ENCODE results near the gene MEGF6. TPM values are rescaled to one million over a fixed set of nuclear protein-coding genes. Genes with fewer than 3 reads are reported as not detected.

The MEGF6 gene
- total and polyA plus RNA-seq, 9 of the 15 experiments (the other 6 are each of a cell fraction or from before 2014, with no cell fraction given), result 0.03 to 1.7 (median 0.24) TPM; not detected in 3

DNA sequence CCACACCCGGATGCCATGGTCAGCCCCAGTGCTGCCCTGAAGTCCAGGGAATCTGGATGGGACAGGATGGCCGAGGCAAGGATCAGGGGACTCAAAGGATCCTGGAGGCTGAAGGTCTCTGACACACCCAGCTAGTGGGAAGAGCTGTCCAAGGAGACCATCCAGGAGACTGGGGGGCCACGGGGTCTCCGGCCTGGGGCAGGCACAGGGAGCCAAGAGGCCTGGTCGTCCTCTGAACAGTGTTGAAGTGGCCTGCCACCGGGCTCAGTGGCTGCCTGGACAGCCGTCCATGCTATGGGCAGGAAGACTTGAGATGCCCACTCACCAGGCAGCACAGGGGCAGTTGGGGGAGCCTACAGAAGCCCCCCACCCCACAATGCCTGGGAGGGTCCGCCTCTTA, 41.9 kb downstream of the MEGF6 start (continued):
- TF ChIP-seq MCM2 (IDR thresholded peaks at IDR 0.05; ENCODE audit: low read depth) (no peak), E2F1 (CRISPR knock-in tag; IDR thresholded peaks at IDR 0.05) (no peak), DPF2 (IDR thresholded peaks at IDR 0.05) (no peak), HIVEP1 (CRISPR knock-in tag; IDR thresholded peaks at IDR 0.05) (no peak), HINFP (tag; conservative IDR thresholded peaks at IDR 0.05; ENCODE audit: low read depth) (no peak), DMBX1 (CRISPR knock-in tag; IDR thresholded peaks at IDR 0.05; ENCODE audit: borderline replicate concordance) (no peak), ZNF175 (CRISPR knock-in tag; IDR thresholded peaks at IDR 0.05; ENCODE audit: low read depth) (no peak)
- TF ChIP-seq, protein P1, sequence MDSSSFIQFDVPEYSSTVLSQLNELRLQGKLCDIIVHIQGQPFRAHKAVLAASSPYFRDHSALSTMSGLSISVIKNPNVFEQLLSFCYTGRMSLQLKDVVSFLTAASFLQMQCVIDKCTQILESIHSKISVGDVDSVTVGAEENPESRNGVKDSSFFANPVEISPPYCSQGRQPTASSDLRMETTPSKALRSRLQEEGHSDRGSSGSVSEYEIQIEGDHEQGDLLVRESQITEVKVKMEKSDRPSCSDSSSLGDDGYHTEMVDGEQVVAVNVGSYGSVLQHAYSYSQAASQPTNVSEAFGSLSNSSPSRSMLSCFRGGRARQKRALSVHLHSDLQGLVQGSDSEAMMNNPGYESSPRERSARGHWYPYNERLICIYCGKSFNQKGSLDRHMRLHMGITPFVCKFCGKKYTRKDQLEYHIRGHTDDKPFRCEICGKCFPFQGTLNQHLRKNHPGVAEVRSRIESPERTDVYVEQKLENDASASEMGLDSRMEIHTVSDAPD (CRISPR knock-in tag; IDR thresholded peaks at IDR 0.05), result no peak
- TF ChIP-seq, protein P2, sequence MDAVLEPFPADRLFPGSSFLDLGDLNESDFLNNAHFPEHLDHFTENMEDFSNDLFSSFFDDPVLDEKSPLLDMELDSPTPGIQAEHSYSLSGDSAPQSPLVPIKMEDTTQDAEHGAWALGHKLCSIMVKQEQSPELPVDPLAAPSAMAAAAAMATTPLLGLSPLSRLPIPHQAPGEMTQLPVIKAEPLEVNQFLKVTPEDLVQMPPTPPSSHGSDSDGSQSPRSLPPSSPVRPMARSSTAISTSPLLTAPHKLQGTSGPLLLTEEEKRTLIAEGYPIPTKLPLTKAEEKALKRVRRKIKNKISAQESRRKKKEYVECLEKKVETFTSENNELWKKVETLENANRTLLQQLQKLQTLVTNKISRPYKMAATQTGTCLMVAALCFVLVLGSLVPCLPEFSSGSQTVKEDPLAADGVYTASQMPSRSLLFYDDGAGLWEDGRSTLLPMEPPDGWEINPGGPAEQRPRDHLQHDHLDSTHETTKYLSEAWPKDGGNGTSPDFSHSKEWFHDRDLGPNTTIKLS (IDR thresholded peaks at IDR 0.05; ENCODE audit: borderline replicate concordance, low read depth), result no peak
- TF ChIP-seq, protein P3, sequence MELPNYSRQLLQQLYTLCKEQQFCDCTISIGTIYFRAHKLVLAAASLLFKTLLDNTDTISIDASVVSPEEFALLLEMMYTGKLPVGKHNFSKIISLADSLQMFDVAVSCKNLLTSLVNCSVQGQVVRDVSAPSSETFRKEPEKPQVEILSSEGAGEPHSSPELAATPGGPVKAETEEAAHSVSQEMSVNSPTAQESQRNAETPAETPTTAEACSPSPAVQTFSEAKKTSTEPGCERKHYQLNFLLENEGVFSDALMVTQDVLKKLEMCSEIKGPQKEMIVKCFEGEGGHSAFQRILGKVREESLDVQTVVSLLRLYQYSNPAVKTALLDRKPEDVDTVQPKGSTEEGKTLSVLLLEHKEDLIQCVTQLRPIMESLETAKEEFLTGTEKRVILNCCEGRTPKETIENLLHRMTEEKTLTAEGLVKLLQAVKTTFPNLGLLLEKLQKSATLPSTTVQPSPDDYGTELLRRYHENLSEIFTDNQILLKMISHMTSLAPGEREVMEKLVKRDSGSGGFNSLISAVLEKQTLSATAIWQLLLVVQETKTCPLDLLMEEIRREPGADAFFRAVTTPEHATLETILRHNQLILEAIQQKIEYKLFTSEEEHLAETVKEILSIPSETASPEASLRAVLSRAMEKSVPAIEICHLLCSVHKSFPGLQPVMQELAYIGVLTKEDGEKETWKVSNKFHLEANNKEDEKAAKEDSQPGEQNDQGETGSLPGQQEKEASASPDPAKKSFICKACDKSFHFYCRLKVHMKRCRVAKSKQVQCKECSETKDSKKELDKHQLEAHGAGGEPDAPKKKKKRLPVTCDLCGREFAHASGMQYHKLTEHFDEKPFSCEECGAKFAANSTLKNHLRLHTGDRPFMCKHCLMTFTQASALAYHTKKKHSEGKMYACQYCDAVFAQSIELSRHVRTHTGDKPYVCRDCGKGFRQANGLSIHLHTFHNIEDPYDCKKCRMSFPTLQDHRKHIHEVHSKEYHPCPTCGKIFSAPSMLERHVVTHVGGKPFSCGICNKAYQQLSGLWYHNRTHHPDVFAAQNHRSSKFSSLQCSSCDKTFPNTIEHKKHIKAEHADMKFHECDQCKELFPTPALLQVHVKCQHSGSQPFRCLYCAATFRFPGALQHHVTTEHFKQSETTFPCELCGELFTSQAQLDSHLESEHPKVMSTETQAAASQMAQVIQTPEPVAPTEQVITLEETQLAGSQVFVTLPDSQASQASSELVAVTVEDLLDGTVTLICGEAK (IDR thresholded peaks at IDR 0.05), result no peak
- TF ChIP-seq, protein P3 (CRISPR knock-in tag; IDR thresholded peaks at IDR 0.05), result no peak

Measured in K562 (cell line).